NB4 (cell line): ENCODE results near the gene PPFIA1.

ENCODE experiments used
- MYC ChIP-seq: IDR thresholded peaks from 2 replicates; pipeline ENCODE4 v1.6.1; 2011; ENCODE audit warnings: low read depth, low read length
- POLR2A ChIP-seq: IDR thresholded peaks from 2 replicates; pipeline ENCODE4 v1.6.1; 2011; ENCODE audit warnings: mild to moderate bottlenecking; ENCODE audit not compliant: insufficient read length; ENCODE audit errors: extremely low read depth
- TF ChIP-seq, protein P1 (sequence below): IDR thresholded peaks from one replicate; pipeline ENCODE4 v1.5.1; 2012; ENCODE audit warnings: low read depth, low read length
- TF ChIP-seq, protein P2 (sequence below): IDR thresholded peaks from 2 replicates; pipeline ENCODE4 v1.6.1; 2011; ENCODE audit warnings: low read depth, low read length

DNA sequence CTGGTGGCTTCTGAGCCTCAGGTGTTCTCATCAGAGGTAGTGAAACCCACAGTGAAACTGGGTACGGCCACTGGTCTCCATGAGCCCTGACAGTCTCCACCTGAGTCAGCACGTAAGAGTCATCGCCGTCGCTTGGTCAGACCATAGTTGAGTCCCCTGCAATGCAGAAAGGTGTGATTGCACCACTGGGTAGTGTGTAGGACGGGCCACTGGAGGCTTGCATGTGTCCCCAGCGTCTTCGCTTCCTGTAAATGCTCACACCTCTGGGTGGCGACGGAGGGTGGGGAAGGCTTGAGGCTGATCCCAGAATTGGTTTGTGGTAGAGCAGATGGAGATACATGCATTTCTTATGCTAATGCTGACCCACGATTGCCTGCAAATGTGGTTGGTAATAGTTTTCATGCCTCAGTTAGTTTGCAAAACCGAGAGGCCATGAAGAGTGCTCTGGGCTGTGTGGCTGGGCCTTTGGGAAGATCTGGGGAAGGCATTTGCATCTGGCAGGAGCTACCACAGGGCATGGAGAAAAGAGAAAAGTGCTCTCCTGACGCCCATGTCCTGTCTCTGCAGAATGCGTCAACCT lies 154.4 kb downstream of the PPFIA1 start:
- TF ChIP-seq, protein P1, sequence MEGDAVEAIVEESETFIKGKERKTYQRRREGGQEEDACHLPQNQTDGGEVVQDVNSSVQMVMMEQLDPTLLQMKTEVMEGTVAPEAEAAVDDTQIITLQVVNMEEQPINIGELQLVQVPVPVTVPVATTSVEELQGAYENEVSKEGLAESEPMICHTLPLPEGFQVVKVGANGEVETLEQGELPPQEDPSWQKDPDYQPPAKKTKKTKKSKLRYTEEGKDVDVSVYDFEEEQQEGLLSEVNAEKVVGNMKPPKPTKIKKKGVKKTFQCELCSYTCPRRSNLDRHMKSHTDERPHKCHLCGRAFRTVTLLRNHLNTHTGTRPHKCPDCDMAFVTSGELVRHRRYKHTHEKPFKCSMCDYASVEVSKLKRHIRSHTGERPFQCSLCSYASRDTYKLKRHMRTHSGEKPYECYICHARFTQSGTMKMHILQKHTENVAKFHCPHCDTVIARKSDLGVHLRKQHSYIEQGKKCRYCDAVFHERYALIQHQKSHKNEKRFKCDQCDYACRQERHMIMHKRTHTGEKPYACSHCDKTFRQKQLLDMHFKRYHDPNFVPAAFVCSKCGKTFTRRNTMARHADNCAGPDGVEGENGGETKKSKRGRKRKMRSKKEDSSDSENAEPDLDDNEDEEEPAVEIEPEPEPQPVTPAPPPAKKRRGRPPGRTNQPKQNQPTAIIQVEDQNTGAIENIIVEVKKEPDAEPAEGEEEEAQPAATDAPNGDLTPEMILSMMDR = no peak
- TF ChIP-seq POLR2A (no peak), MYC (no peak)
- TF ChIP-seq, protein P2, sequence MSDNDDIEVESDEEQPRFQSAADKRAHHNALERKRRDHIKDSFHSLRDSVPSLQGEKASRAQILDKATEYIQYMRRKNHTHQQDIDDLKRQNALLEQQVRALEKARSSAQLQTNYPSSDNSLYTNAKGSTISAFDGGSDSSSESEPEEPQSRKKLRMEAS = no peak
